Memory B cell (primary cell): ENCODE results near the gene DESI1.
"Not testable (repeated sequence)": the region's sequence is repeated elsewhere in the genome, so short reads cannot be mapped to it uniquely, and the experiment has no call there.

Experiments used
- ATAC-seq: fragments of 150-1000 bp; cut with Tn5 transposase; 2 replicates; pipeline ENCODE4 v1.10.0; 2021; ENCODE audit warnings: low read depth, mild to moderate bottlenecking, moderate library complexity
- DNase-seq, 2 donors: peaks; one replicate each; pipeline ENCODE4 v3.0.0; 2022; ENCODE audit warnings: low spot score in 2 of 2
- H3K27ac Mint-ChIP-seq: one replicate; pipeline ENCODE4 v1.8.0; 2022; ENCODE audit warnings: mild to moderate bottlenecking, moderate library complexity, mixed read lengths
- H3K27me3 Mint-ChIP-seq: one replicate; pipeline ENCODE4 v1.8.0; 2022; ENCODE audit warnings: mixed read lengths
- H3K36me3 Mint-ChIP-seq: one replicate; pipeline ENCODE4 v1.8.0; 2022; ENCODE audit warnings: mild to moderate bottlenecking, mixed read lengths
- H3K4me1 Mint-ChIP-seq: one replicate; pipeline ENCODE4 v1.8.0; 2022; ENCODE audit warnings: mixed read lengths
- H3K4me3 Mint-ChIP-seq: one replicate; pipeline ENCODE4 v1.8.0; 2022; ENCODE audit warnings: mild to moderate bottlenecking, moderate library complexity, mixed read lengths
- H3K9me3 Mint-ChIP-seq: one replicate; pipeline ENCODE4 v1.8.0; 2022; ENCODE audit warnings: mixed read lengths

The DESI1 gene

DNA sequence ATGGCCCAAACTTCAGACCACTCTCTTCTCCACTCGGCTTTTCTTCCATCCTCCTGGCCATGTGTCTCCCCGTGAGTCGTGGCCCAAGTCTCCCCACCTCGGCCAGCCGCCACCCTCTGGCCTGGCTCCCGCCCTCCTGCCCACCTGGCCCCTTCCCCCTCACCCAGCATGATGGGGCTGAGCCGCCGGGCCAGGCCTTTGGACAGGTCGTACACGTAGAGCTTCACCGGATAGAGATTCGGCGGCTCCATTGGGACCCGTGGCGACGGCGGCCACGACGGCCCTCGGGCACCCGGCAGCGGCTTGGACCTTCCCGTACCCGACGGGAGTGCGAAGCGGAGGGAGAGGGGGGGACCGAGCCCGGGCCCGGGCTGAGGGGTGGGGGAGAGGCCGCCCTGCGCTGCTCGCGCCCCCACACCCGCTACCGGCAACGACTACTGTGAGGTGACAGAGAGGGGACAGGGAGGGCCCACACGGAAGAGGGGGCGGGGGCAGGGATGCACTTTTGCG, at the start of gene DESI1:
Gene DESI1 (minus strand): TSS at position 455 of the 510 bp plus-strand sequence. CDS start 204 bp downstream, at position 251.
- peak within 1 kb of the TSS; percentile 96 for H3K27ac Mint-ChIP-seq
- DNase-seq (no peak), ATAC-seq (peak; percentile 28)
- H3K4me3 Mint-ChIP-seq: peak within 1 kb of the TSS; percentile 90
- no peaks in the 10 kb centered on the region for H3K9me3 Mint-ChIP-seq
- peaks cover 30% of the 10 kb centered on the region for H3K4me1 Mint-ChIP-seq
- H3K36me3 Mint-ChIP-seq: peaks cover 6% of the 10 kb centered on the region
- H3K27me3 Mint-ChIP-seq: no peaks in the 10 kb centered on the region

DNA sequence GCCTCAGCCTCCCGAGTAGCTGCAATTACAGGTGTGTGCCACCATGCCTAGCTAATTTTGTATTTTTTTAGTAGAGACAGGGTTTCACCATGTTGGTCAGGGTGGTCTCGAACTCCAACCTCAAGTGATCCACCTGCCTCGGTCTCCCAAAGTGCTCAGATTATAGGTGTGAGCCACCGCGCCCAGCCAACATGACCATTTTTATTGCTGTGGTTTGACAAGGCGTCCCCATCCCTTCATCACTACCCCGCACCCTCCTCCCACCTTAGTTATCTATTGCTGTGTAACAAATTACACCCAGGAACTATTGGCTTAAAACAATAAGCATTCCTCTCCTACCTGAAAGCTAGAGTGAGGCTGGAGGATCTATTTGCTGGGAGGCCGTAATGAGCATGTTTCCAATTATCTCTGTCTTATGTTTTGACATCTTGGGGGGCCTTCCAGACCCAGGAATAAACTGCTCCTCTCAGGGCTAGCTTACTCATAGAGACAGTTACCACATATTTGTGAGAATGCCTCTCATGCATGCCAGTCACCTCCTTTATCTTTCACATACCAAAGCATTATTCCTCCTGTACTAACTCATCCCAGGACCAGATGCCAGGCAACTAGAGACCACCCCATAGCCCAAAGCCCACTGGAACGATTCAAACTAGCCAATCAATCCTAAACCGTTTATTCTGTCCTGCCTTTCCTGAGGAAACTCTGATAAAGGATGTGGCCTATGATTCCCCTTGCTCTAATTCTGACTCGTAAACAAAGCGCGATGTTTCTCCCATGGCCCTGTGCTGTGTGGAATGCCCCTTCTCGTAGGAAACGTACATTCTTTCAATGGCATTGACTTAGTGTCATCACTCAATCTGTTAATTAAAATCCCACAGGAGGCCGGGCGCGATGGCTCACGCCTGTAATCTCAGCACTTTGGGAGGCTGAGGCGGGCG, 48.4 kb upstream of the DESI1 start:
- ATAC-seq (no peak), DNase-seq (no peak)
- no peak overlapping the region for H3K27ac Mint-ChIP-seq
- H3K36me3 Mint-ChIP-seq: peaks cover 3% of the 10 kb centered on the region
- H3K4me3 Mint-ChIP-seq: peak overlapping the region; percentile 17
- H3K4me1 Mint-ChIP-seq: peaks cover 2% of the 10 kb centered on the region
- H3K9me3 Mint-ChIP-seq: no peaks in the 10 kb centered on the region
- no peaks in the 10 kb centered on the region for H3K27me3 Mint-ChIP-seq

DNA sequence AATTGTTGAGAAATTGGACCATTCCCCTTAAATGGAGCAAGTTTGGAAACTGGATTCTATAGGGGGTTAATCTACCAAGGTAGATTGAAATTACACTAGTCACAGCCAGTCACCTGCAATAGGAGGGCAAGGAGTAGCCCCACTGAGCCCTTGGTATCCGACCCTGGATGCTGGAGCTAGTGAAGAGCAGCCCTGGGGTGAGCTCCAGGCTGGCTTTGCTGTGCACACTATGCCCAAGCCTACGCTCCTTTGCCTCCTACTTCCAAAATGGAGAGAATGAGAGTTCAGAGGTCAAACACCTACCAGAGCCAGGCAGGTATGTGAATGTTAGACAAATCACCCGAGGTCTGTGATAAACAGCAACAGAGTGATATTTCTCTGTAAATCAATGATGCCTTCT, 44.1 kb upstream of the DESI1 start:
- Mint-ChIP-seq H3K9me3 (no peaks in the 10 kb centered on the region), H3K27me3 (no peaks in the 10 kb centered on the region), H3K4me3 (no peak overlapping the region), H3K36me3 (peaks cover 16% of the 10 kb centered on the region), H3K27ac (peak overlapping the region; percentile 72), H3K4me1 (peaks cover 2% of the 10 kb centered on the region)
- DNase-seq (no peak), ATAC-seq (no peak)

DNA sequence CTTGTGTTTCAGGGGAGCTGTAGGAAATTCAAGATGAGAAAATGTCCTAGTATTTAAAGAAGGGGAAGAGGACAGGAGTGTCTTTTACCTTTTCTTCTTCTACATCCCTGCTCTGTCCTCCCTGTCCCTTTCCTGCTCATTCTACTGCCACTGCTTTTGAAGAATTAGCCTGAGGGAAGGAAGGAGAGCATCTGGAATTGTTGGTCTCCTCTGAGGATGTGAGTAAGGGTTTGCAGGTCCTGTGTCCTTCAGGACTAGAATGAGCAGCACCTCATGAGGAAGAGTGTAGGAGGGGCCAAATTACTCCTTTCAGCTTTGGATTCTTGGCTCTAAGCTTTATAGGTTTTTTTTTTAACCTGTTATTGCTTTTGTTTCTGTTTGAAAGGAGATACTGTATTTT, 43.6 kb upstream of the DESI1 start:
- Mint-ChIP-seq H3K9me3 (no peaks in the 10 kb centered on the region), H3K27ac (peak overlapping the region; percentile 72), H3K4me1 (peaks cover 2% of the 10 kb centered on the region), H3K27me3 (no peaks in the 10 kb centered on the region), H3K4me3 (no peak overlapping the region), H3K36me3 (peaks cover 16% of the 10 kb centered on the region)
- DNase-seq (no peak), ATAC-seq (no peak)

DNA sequence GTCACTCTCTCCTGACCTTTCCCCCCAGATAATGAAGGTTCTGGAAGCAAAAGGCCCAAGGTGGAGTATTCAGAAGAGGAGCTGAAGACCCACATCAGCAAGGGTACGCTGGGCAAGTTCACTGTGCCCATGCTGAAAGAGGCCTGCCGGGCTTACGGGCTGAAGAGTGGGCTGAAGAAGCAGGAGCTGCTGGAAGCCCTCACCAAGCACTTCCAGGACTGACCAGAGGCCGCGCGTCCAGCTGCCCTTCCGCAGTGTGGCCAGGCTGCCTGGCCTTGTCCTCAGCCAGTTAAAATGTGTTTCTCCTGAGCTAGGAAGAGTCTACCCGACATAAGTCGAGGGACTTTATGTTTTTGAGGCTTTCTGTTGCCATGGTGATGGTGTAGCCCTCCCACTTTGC, 42.8 kb upstream of the DESI1 start:
- not testable (repeated sequence) for H3K9me3 Mint-ChIP-seq, DNase-seq, H3K4me1 Mint-ChIP-seq, H3K27me3 Mint-ChIP-seq, ATAC-seq, H3K4me3 Mint-ChIP-seq
- Mint-ChIP-seq H3K36me3 (peaks cover 16% of the 10 kb centered on the region), H3K27ac (peak overlapping the region; percentile 72)

DNA sequence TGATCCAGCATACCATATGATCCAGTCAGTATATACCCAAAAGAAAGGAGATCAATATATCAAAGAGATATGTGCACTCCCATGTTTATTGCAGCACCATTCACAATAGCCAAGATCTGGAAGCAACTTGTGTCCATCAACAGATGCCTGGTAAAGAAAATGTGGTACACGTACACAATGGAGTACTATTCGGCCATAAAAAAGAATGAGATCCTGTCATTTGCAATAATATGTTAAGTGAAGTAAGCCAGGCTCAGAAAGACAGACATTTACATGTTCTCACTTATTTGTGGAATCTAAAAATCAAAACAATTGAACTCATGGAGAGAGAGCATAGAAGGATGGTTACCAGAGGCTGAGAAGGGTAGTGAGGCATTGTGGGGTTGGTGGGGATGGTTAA, 40.9 kb upstream of the DESI1 start:
- no peaks in the 10 kb centered on the region for H3K9me3 Mint-ChIP-seq
- H3K27ac Mint-ChIP-seq: peak overlapping the region; percentile 39
- H3K4me3 Mint-ChIP-seq: no peak overlapping the region
- H3K36me3 Mint-ChIP-seq: peaks cover 17% of the 10 kb centered on the region
- no peak for DNase-seq
- ATAC-seq: no peak
- H3K4me1 Mint-ChIP-seq: peaks cover under 1% of the 10 kb centered on the region
- no peaks in the 10 kb centered on the region for H3K27me3 Mint-ChIP-seq

DNA sequence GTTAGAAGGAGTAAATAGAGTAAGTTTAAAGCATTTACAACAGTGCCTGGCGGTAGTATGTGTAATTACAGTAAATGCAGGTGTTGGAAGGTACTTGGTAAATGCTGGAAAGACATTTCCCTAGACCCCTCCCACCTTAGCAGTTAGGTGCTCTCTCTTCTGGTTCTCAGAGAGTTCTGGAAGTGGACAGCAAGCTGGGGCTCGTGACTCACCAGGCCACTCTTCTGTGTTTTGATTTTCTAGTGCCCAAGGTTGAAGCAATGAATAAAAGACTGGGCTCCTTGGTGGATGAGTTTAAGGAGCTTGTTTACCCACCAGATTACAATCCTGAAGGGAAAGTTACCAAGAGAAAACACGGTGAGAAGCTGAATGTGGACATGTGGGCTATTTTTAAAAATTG, 40.2 kb upstream of the DESI1 start:
- H3K36me3 Mint-ChIP-seq: peaks cover 17% of the 10 kb centered on the region

DNA sequence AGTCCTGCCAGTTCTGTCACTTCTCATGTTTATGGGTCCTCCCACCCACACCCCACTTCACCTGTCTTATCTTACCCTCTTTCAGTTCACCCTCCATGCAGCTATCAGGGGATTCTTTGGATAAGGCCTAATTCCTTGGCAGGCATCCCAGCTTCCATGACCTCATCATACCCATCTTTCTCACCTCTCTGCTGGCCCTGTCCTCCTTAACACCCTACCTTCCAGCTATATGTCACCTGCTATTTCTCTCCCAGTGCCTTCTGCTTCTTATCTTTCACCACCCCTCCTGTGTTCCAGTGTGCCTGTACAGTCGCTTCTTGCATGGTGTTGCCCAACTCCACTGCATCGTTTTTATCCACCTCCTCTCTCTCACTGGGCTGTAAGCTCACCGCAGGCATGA, 39.6 kb upstream of the DESI1 start:
- H3K36me3 Mint-ChIP-seq: peaks cover 17% of the 10 kb centered on the region
- H3K9me3 Mint-ChIP-seq: no peaks in the 10 kb centered on the region
- H3K4me3 Mint-ChIP-seq: no peak overlapping the region
- no peaks in the 10 kb centered on the region for H3K27me3 Mint-ChIP-seq
- no peak for ATAC-seq
- peak overlapping the region; percentile 2 for H3K27ac Mint-ChIP-seq
- H3K4me1 Mint-ChIP-seq: no peaks in the 10 kb centered on the region
- no peak for DNase-seq

More for the DNA sequence above, 40.2 kb upstream of the DESI1 start:
- Mint-ChIP-seq H3K4me3 (no peak overlapping the region), H3K27ac (no peak overlapping the region), H3K4me1 (no peaks in the 10 kb centered on the region), H3K9me3 (no peaks in the 10 kb centered on the region), H3K27me3 (no peaks in the 10 kb centered on the region)
- no peak for DNase-seq
- no peak for ATAC-seq

DNA sequence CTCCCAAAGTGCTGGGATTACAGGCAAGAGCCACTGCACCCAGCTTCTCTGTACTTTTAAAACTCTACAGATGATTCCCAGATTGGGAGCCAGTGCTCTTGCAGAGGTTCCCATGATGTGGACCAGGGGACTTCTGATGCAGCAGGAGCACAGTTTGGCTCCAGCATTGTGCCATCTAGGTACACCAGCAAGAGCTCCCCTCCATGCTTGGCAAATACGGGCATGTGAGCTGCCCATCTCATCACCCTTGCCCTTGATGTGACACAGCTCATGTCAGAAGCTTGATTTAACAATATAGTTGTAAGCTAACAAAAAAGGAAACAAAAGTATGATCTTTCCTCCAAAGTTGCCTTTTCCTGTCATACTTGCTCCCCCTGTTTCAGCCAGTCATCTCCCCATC, 39.1 kb upstream of the DESI1 start:
- ATAC-seq (no peak), DNase-seq (no peak)
- peaks cover 19% of the 10 kb centered on the region for H3K36me3 Mint-ChIP-seq
- H3K27ac Mint-ChIP-seq: peak overlapping the region; percentile 2
- no peaks in the 10 kb centered on the region for H3K9me3 Mint-ChIP-seq
- no peak overlapping the region for H3K4me3 Mint-ChIP-seq
- H3K27me3 Mint-ChIP-seq: no peaks in the 10 kb centered on the region
- no peaks in the 10 kb centered on the region for H3K4me1 Mint-ChIP-seq

DNA sequence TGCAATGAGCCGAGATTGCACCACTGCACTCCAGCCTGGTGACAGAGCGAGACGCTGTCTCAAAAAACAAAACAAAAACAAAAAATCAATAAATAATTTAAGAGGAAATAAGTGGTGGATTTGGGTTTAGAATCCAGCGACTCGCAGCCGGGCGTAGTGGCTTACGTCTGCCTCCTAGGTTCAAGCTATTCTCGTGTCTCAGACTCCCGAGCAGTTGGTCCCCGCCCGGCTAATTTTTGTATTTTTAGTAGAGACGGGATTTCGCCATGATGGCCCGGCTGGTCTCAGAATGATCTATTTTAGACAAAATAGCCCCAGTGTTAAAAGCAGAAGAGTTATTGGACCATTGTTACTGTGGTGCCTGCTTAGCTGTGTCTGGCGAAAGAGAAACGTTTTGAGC, 38.0 kb upstream of the DESI1 start:
- Mint-ChIP-seq H3K4me1 (no peaks in the 10 kb centered on the region), H3K4me3 (no peak overlapping the region), H3K9me3 (no peaks in the 10 kb centered on the region), H3K36me3 (peaks cover 18% of the 10 kb centered on the region), H3K27ac (no peak overlapping the region), H3K27me3 (no peaks in the 10 kb centered on the region)
- no peak for DNase-seq
- no peak for ATAC-seq

DNA sequence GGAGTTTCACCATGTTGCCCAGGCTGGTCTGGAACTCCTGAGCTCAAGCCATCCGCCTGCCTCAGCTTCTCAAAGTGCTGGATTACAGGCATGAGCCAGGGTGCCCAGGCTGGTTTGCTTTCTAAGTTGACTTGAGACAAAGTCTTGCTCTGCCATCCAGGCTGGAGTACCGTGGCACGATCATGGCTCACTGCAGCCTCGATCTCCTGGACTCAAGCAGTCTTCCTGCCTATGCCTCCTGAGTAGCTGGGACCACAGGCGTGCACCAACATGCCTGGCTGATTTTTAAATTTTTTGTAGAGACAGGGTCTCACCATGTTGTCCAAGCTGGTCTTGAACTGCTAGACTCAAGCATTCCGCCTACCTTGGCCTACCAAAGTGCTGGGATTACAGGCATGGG, 36.9 kb upstream of the DESI1 start:
- H3K27ac Mint-ChIP-seq: no peak overlapping the region
- no peaks in the 10 kb centered on the region for H3K27me3 Mint-ChIP-seq
- H3K9me3 Mint-ChIP-seq: no peaks in the 10 kb centered on the region
- DNase-seq (no peak), ATAC-seq (no peak)
- peaks cover 20% of the 10 kb centered on the region for H3K36me3 Mint-ChIP-seq
- H3K4me3 Mint-ChIP-seq: no peak overlapping the region
- no peaks in the 10 kb centered on the region for H3K4me1 Mint-ChIP-seq

DNA sequence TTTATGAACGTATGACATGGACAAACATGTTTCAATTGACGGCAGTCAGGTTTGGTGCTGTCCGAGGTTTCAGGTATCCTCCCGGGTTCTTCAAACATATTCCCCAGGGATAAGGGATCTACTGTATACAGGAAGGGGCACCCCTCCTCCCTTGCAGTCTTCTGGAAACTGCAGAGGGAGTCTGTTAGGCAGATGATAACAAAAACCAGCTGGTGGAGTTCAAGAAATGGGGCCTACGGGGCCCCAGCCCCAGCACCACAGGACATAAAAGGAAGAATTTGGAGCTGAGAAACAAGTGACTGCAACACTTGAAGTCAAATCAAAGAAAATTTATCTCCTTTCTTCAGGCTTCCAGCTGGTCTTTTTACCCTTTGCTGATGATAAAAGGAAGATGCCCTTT, 35.7 kb upstream of the DESI1 start:
- Mint-ChIP-seq H3K27ac (no peak overlapping the region), H3K4me1 (no peaks in the 10 kb centered on the region), H3K36me3 (peaks cover 21% of the 10 kb centered on the region), H3K4me3 (no peak overlapping the region), H3K27me3 (no peaks in the 10 kb centered on the region), H3K9me3 (no peaks in the 10 kb centered on the region)
- DNase-seq (no peak), ATAC-seq (no peak)

DNA sequence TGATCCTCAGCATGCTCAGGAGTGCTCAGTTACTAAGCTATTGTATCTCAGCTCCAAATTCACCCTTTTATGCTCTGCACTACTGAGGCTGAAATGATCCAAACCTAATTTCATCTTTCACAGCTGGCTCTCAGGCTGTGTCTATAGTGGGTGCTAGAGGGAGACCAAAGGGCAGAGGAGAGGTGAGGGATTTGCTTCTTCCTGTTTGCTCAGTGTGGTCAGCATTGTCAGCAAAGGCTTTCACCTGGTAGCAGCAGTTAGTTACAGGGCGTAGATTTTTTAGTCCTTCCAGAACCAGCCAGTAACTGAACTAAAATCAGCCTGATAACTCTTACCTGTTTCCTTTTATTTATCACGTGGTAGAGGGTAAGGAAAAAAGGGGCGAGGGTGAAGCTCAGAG, 33.5 kb upstream of the DESI1 start:
- no peak overlapping the region for H3K4me3 Mint-ChIP-seq
- H3K9me3 Mint-ChIP-seq: no peaks in the 10 kb centered on the region
- DNase-seq (no peak), ATAC-seq (no peak)
- H3K4me1 Mint-ChIP-seq: no peaks in the 10 kb centered on the region
- H3K27me3 Mint-ChIP-seq: no peaks in the 10 kb centered on the region
- no peak overlapping the region for H3K27ac Mint-ChIP-seq
- H3K36me3 Mint-ChIP-seq: peaks cover 20% of the 10 kb centered on the region

DNA sequence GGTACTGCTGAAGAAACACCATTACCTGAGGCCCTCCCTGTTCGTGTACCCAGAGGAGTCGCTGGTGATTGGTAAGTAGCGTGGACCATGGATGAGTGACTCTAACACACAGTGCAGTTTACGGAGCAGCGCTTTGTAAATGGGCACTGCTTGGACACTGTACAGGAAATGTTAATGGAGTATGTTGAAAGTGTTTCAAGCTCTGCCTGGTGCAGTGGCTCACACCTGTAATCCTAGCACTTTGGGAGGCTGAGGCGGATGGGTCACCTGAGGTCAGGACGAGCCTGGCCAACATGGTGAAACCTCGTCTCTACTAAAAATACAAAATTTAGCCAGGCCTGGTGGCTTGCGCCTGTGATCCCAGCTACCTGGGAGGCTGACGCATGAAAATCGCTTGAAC, 30.0 kb upstream of the DESI1 start:
- peaks cover 24% of the 10 kb centered on the region for H3K36me3 Mint-ChIP-seq
- no peak for ATAC-seq

DNA sequence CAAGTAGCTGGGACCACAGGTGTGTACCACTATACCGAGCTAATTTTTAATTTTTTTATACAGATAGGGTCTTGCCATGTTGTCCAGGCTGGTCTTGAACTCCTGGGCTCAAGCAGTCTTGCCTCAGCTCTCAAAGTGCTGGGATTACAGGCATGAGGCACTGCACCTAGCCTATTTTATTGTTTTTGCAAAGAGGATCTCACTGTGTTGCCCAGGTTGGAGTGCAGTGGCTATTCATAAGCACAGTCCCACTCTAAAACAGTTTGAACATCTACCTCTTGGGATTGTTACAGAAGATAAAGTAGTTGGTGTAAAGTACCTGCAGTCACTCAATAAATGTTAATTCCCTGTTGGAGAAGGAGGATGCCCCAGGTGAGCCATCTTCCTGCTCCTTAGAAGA, 29.4 kb upstream of the DESI1 start:
- peaks cover 24% of the 10 kb centered on the region for H3K36me3 Mint-ChIP-seq
- ATAC-seq (no peak), DNase-seq (no peak)
- no peaks in the 10 kb centered on the region for H3K9me3 Mint-ChIP-seq
- no peak overlapping the region for H3K4me3 Mint-ChIP-seq
- no peaks in the 10 kb centered on the region for H3K27me3 Mint-ChIP-seq
- no peak overlapping the region for H3K27ac Mint-ChIP-seq
- peaks cover 3% of the 10 kb centered on the region for H3K4me1 Mint-ChIP-seq

More for the DNA sequence above, 30.0 kb upstream of the DESI1 start:
- no peaks in the 10 kb centered on the region for H3K27me3 Mint-ChIP-seq
- H3K9me3 Mint-ChIP-seq: no peaks in the 10 kb centered on the region
- no peak overlapping the region for H3K4me3 Mint-ChIP-seq
- peaks cover 3% of the 10 kb centered on the region for H3K4me1 Mint-ChIP-seq
- H3K27ac Mint-ChIP-seq: no peak overlapping the region
- DNase-seq: no peak
